K562 (cell line): ENCODE data around the gene IKZF4. TPM values are rescaled to one million over a fixed set of nuclear protein-coding genes. Genes with fewer than 3 reads are reported as not detected.
A peak's percentile ranks its signal among the peaks of the same experiment; 100 is the strongest.

ENCODE experiments used
- ADNP ChIP-seq: fragments of 200-800 bp; sonication (Bioruptor generic); IDR thresholded peaks from 2 replicates; pipeline ENCODE4 v1.6.1; 2016; ENCODE audit warnings: missing genetic modification characterization, missing compliant biosample characterization
- CC2D1A ChIP-seq: fragments of 450-650 bp; IDR thresholded peaks from 2 replicates; pipeline ENCODE4 v1.6.1; 2017; ENCODE audit warnings: mild to moderate bottlenecking
- DPF2 ChIP-seq: fragments of 450-650 bp; IDR thresholded peaks from 2 replicates; pipeline ENCODE4 v1.6.1; 2016
- ESRRA ChIP-seq: fragments of 450-650 bp; IDR thresholded peaks from 2 replicates; pipeline ENCODE4 v1.6.1; 2014; ENCODE audit warnings: low read depth, mild to moderate bottlenecking, moderate library complexity, borderline replicate concordance
- HDAC1 ChIP-seq, 2 experiments: fragments of 450-650 bp; IDR thresholded peaks; 2 replicates each; pipeline ENCODE4 v1.6.1; 2016 to 2017; ENCODE audit warnings: inconsistent platforms in 1 of 2, mild to moderate bottlenecking in 1 of 2, moderate library complexity in 1 of 2
- HEY1 ChIP-seq: fragments of 250-450 bp; sonication (Bioruptor Pico); IDR thresholded peaks from 2 replicates; pipeline ENCODE4 v1.5.0; 2020; ENCODE audit warnings: mild to moderate bottlenecking, moderate library complexity, borderline replicate concordance
- ILK ChIP-seq: fragments of 450-650 bp; IDR thresholded peaks from 2 replicates; pipeline ENCODE4 v1.6.1; 2016; ENCODE audit warnings: missing genetic modification characterization, low read depth, mild to moderate bottlenecking, missing compliant biosample characterization, moderate library complexity, borderline replicate concordance
- KDM4B ChIP-seq, 2 experiments: fragments of 450-650 bp in 1 of 2; sonication (generic) in 1 of 2; IDR thresholded peaks; 2 replicates each; pipeline ENCODE4 v1.6.1; 2016 to 2017; ENCODE audit warnings: borderline replicate concordance in 2 of 2, antibody characterized with exemption in 1 of 2, low read depth in 1 of 2, mild to moderate bottlenecking in 1 of 2
- NFIC ChIP-seq: fragments of 450-650 bp; IDR thresholded peaks from 2 replicates; pipeline ENCODE4 v1.6.1; 2017; ENCODE audit warnings: mild to moderate bottlenecking, inconsistent platforms
- RBFOX2 ChIP-seq: fragments of 200-400 bp; formaldehyde crosslinking; IDR thresholded peaks from 2 replicates; pipeline ENCODE4 v1.6.1; 2017; ENCODE audit warnings: low read depth, mild to moderate bottlenecking, low read length, moderate library complexity
- SMARCA4 ChIP-seq: fragments of 450-650 bp; IDR thresholded peaks from 2 replicates; pipeline ENCODE4 v1.6.1; 2016
- SMARCA5 ChIP-seq: fragments of 450-650 bp; IDR thresholded peaks from 2 replicates; pipeline ENCODE4 v1.6.1; 2016
- SMC3 ChIP-seq: conservative IDR thresholded peaks from 2 replicates; pipeline ENCODE4 v1.6.1; 2011; ENCODE audit warnings: low read depth, low read length, improper control_type of control experiment; ENCODE audit not compliant: insufficient read depth
- ZEB2 ChIP-seq: fragments of 450-650 bp; IDR thresholded peaks from 2 replicates; pipeline ENCODE4 v1.6.1; 2016
- ZNF121 ChIP-seq: sonication (generic); formaldehyde crosslinking; conservative IDR thresholded peaks from 2 replicates; pipeline ENCODE4 v1.8.0; 2022; ENCODE audit warnings: missing genetic modification reagents
- polyA plus RNA-seq, 8 experiments: library from polyadenylated mRNA; depleted of rRNA in 4 of 8; stranded (reverse) in 5 of 8; unstranded in 3 of 8; fragments of >200 nt; fragmentation: Nextera tagmentation in 2 of 8; fragmentation: Illumina TruSeq in 1 of 8; extraction: Ambion mirVana in 2 of 8; extraction: Trizol in 1 of 8; gene quantifications; 2 replicates each; pipeline versions ENCODE4 v1.2.1 to v1.2.3, GENCODE V29; 2011 to 2014; ENCODE audit warnings: inconsistent platforms in 1 of 8, missing spikeins in 1 of 8
- total RNA-seq, 7 experiments: library from RNA; depleted of rRNA in 6 of 7; stranded (reverse); fragments of >200 nt in 6 of 7; fragmentation: Illumina TruSeq in 2 of 7; extraction: Trizol in 2 of 7; gene quantifications; 2 replicates each; pipeline versions ENCODE4 v1.2.1 to v1.2.3, GENCODE V29; 2011 to 2021; ENCODE audit warnings: low replicate concordance in 1 of 7
- TF ChIP-seq, protein P1 (sequence below), 2 experiments: fragments of 450-650 bp; formaldehyde crosslinking in 1 of 2; IDR thresholded peaks; 2 replicates each; pipeline versions ENCODE4 v1.4.0 to v1.6.1; 2014 to 2020; ENCODE audit warnings: mild to moderate bottlenecking in 2 of 2, borderline replicate concordance in 1 of 2, low read depth in 1 of 2
- TF ChIP-seq, protein P2 (sequence below): fragments of 200-800 bp; sonication (Bioruptor generic); IDR thresholded peaks from 2 replicates; pipeline ENCODE4 v1.6.1; 2017; ENCODE audit warnings: missing genetic modification characterization, missing compliant biosample characterization
- TF ChIP-seq, protein P3 (sequence below): IDR thresholded peaks from 2 replicates; pipeline ENCODE4 v1.6.1; 2012; ENCODE audit warnings: low read depth, low read length, improper control_type of control experiment, borderline replicate concordance

IKZF4 gene
- total and polyA plus RNA-seq, 9 of the 15 experiments (the other 6 are each of a cell fraction or from before 2014, with no cell fraction given): 1.9 to 16.3 (median 3.6) TPM

DNA sequence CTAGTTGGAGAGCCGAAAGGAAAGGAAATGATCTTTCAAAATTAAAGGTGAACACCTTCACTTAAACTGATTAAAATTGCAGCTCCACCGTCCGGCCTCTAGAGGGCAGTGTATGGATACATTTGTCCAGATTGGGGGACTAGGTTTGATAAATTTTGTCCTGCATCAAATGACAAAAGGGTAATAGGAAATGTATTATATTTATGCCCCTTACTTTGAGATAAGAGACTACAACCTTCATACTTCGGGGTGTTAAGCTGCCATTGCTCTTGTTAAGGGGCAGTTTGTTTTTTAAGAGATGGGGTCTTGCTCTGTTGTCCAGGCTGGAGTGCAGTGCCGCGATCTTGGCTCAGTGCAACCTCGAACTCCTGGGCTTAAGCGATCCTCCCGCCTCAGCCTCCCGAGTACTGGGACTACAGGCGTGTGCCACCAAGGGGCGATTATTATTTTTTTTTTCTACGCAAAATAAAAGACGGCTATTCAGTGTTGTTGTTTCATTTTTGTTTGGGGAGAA, 24.6 kb upstream of the IKZF4 start (continued):
- TF ChIP-seq, protein P1, sequence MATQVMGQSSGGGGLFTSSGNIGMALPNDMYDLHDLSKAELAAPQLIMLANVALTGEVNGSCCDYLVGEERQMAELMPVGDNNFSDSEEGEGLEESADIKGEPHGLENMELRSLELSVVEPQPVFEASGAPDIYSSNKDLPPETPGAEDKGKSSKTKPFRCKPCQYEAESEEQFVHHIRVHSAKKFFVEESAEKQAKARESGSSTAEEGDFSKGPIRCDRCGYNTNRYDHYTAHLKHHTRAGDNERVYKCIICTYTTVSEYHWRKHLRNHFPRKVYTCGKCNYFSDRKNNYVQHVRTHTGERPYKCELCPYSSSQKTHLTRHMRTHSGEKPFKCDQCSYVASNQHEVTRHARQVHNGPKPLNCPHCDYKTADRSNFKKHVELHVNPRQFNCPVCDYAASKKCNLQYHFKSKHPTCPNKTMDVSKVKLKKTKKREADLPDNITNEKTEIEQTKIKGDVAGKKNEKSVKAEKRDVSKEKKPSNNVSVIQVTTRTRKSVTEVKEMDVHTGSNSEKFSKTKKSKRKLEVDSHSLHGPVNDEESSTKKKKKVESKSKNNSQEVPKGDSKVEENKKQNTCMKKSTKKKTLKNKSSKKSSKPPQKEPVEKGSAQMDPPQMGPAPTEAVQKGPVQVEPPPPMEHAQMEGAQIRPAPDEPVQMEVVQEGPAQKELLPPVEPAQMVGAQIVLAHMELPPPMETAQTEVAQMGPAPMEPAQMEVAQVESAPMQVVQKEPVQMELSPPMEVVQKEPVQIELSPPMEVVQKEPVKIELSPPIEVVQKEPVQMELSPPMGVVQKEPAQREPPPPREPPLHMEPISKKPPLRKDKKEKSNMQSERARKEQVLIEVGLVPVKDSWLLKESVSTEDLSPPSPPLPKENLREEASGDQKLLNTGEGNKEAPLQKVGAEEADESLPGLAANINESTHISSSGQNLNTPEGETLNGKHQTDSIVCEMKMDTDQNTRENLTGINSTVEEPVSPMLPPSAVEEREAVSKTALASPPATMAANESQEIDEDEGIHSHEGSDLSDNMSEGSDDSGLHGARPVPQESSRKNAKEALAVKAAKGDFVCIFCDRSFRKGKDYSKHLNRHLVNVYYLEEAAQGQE (IDR thresholded peaks at IDR 0.05; ENCODE audit: borderline replicate concordance): peak; percentile 74
- TF ChIP-seq, protein P1 (CRISPR knock-in tag; IDR thresholded peaks at IDR 0.05; ENCODE audit: low read depth): no peak
- TF ChIP-seq DPF2 (peak; percentile 69), SMARCA5 (peak; percentile 98), ESRRA (peak; percentile 43; the same call in 1 of the 2 replicates), SMARCA4 (0 out of 2 replicates have a peak, but pooled peaks have one; percentile 42), HEY1 (CRISPR knock-in tag) (peak; percentile 42; the same call in 1 of the 2 replicates), ZNF121 (CRISPR knock-in tag) (peak; percentile 100), ILK (tag) (no peak), CC2D1A (peak; percentile 72), KDM4B (IDR thresholded peaks at IDR 0.05; ENCODE audit: borderline replicate concordance in 2 of 2, low read depth in 1 of 2) (no peak), SMC3 (peak; percentile 40; the same call in 1 of the 2 replicates), NFIC (0 out of 2 replicates have a peak, but pooled peaks have one; percentile 18), ZEB2 (0 out of 2 replicates have a peak, but pooled peaks have one; percentile 20), ADNP (tag) (peak; percentile 93), RBFOX2 (no peak), HDAC1 (IDR thresholded peaks at IDR 0.05) (peak in 1 of 2 experiments; percentile 42; a peak in 1 of 4 replicates)
- TF ChIP-seq, protein P2, sequence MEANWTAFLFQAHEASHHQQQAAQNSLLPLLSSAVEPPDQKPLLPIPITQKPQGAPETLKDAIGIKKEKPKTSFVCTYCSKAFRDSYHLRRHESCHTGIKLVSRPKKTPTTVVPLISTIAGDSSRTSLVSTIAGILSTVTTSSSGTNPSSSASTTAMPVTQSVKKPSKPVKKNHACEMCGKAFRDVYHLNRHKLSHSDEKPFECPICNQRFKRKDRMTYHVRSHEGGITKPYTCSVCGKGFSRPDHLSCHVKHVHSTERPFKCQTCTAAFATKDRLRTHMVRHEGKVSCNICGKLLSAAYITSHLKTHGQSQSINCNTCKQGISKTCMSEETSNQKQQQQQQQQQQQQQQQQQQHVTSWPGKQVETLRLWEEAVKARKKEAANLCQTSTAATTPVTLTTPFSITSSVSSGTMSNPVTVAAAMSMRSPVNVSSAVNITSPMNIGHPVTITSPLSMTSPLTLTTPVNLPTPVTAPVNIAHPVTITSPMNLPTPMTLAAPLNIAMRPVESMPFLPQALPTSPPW: peak; percentile 36; the same call in 1 of the 2 replicates
- TF ChIP-seq, protein P3, sequence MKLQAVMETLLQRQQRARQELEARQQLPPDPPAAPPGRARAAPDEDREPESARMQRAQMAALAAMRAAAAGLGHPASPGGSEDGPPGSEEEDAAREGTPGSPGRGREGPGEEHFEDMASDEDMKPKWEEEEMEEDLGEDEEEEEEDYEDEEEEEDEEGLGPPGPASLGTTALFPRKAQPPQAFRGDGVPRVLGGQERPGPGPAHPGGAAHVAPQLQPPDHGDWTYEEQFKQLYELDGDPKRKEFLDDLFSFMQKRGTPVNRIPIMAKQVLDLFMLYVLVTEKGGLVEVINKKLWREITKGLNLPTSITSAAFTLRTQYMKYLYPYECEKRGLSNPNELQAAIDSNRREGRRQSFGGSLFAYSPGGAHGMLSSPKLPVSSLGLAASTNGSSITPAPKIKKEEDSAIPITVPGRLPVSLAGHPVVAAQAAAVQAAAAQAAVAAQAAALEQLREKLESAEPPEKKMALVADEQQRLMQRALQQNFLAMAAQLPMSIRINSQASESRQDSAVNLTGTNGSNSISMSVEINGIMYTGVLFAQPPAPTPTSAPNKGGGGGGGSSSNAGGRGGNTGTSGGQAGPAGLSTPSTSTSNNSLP: peak; percentile 77; the same call in 1 of the 2 replicates
